K562 (cell line): Measurements from ENCODE around the gene OR5AC2. TPM values are rescaled to one million over a fixed set of nuclear protein-coding genes. Genes with fewer than 3 reads are reported as not detected.

Experiments used
- ATF1 ChIP-seq, 2 experiments: fragments of 450-650 bp in 1 of 2; IDR thresholded peaks; 2 replicates each; pipeline ENCODE4 v1.6.1; 2016; ENCODE audit warnings: missing compliant biosample characterization in 1 of 2, missing genetic modification characterization in 1 of 2
- BDP1 ChIP-seq: IDR thresholded peaks from 3 replicates; pipeline ENCODE4 v1.6.1; 2011; ENCODE audit not compliant: insufficient read length, insufficient read depth
- BHLHE40 ChIP-seq: IDR thresholded peaks from 2 replicates; pipeline ENCODE4 v1.6.1; 2011; ENCODE audit warnings: low read length, improper control_type of control experiment
- CREM ChIP-seq: IDR thresholded peaks from 2 replicates; pipeline ENCODE4 v1.6.1; 2014; ENCODE audit warnings: antibody characterized with exemption, low read depth
- CTBP1 ChIP-seq: fragments of 450-650 bp; IDR thresholded peaks from 2 replicates; pipeline ENCODE4 v1.6.1; 2016; ENCODE audit warnings: borderline replicate concordance
- DEAF1 ChIP-seq: fragments of 450-650 bp; formaldehyde crosslinking; IDR thresholded peaks from 2 replicates; pipeline ENCODE4 v1.4.0; 2020; ENCODE audit warnings: mild to moderate bottlenecking, moderate library complexity
- FOXJ2 ChIP-seq: fragments of 200-800 bp; sonication (Bioruptor generic); IDR thresholded peaks from 2 replicates; pipeline ENCODE4 v1.6.1; 2016; ENCODE audit warnings: missing genetic modification characterization, missing compliant biosample characterization
- NCOR1 ChIP-seq: fragments of 450-650 bp; IDR thresholded peaks from 2 replicates; pipeline ENCODE4 v1.6.1; 2016; ENCODE audit warnings: mild to moderate bottlenecking, moderate library complexity
- NKRF ChIP-seq: fragments of 450-650 bp; IDR thresholded peaks from 2 replicates; pipeline ENCODE4 v1.6.1; 2016; ENCODE audit warnings: borderline replicate concordance
- RAD21 ChIP-seq, 2 experiments: fragments of 250-450 bp in 1 of 2; fragments of 450-650 bp in 1 of 2; sonication (Bioruptor Pico) in 1 of 2; formaldehyde crosslinking in 1 of 2; IDR thresholded peaks in 1 of 2; conservative IDR thresholded peaks in 1 of 2; 2 replicates each; pipeline versions ENCODE4 v1.4.0 to v1.8.0; 2020 to 2022; ENCODE audit warnings: mild to moderate bottlenecking in 2 of 2, moderate library complexity in 1 of 2
- RNF219 ChIP-seq: fragments of 250-450 bp; sonication (Bioruptor Pico); IDR thresholded peaks from 2 replicates; pipeline ENCODE4 v1.5.0; 2022; ENCODE audit warnings: mild to moderate bottlenecking
- TAL1 ChIP-seq: fragments of 450-650 bp; IDR thresholded peaks from 2 replicates; pipeline ENCODE4 v1.6.1; 2016; ENCODE audit warnings: mild to moderate bottlenecking
- ZNF184 ChIP-seq: sonication (generic); formaldehyde crosslinking; IDR thresholded peaks from 2 replicates; pipeline ENCODE4 v1.5.0; 2020; ENCODE audit warnings: missing genetic modification reagents
- ZNF354B ChIP-seq: fragments of 250-450 bp; sonication (Bioruptor Pico); IDR thresholded peaks from 2 replicates; pipeline ENCODE4 v1.4.0; 2020
- polyA plus RNA-seq, 8 experiments: library from polyadenylated mRNA; depleted of rRNA in 4 of 8; stranded (reverse) in 5 of 8; unstranded in 3 of 8; fragments of >200 nt; fragmentation: Nextera tagmentation in 2 of 8; fragmentation: Illumina TruSeq in 1 of 8; extraction: Ambion mirVana in 2 of 8; extraction: Trizol in 1 of 8; gene quantifications; 2 replicates each; pipeline versions ENCODE4 v1.2.1 to v1.2.3, GENCODE V29; 2011 to 2014; ENCODE audit warnings: inconsistent platforms in 1 of 8, missing spikeins in 1 of 8
- total RNA-seq, 7 experiments: library from RNA; depleted of rRNA in 6 of 7; stranded (reverse); fragments of >200 nt in 6 of 7; fragmentation: Illumina TruSeq in 2 of 7; extraction: Trizol in 2 of 7; gene quantifications; 2 replicates each; pipeline versions ENCODE4 v1.2.1 to v1.2.3, GENCODE V29; 2011 to 2021; ENCODE audit warnings: low replicate concordance in 1 of 7
- TF ChIP-seq, protein P1 (sequence below): fragments of 250-450 bp; sonication (Bioruptor Pico); IDR thresholded peaks from 2 replicates; pipeline ENCODE4 v1.5.0; 2021
- TF ChIP-seq, protein P2 (sequence below), 2 experiments: fragments of 450-650 bp; conservative IDR thresholded peaks; 2 replicates each; pipeline ENCODE4 v1.6.1; 2017; ENCODE audit warnings: mild to moderate bottlenecking in 2 of 2, moderate library complexity in 2 of 2
- TF ChIP-seq, protein P3 (sequence below): fragments of 250-450 bp; sonication (Bioruptor Pico); IDR thresholded peaks from 2 replicates; pipeline ENCODE4 v1.4.0; 2020; ENCODE audit warnings: borderline replicate concordance

The OR5AC2 gene
- total and polyA plus RNA-seq, 9 of the 15 experiments (the other 6 are each of a cell fraction or from before 2014, with no cell fraction given): not detected

GRCh38 chr3:98039322-98040024 lies 47.5 kb upstream of the OR5AC2 start (continued):
- TF ChIP-seq NCOR1 (no peak), BDP1 (no peak), ZNF354B (CRISPR knock-in tag) (no peak), ZNF184 (CRISPR knock-in tag) (no peak), NKRF (no peak), TAL1 (no peak), FOXJ2 (tag) (no peak), BHLHE40 (no peak), CREM (peak; percentile 25; the same call in 1 of the 2 replicates), RNF219 (no peak), CTBP1 (peak; percentile 48; the same call in 1 of the 2 replicates), RAD21 (CRISPR knock-in tag; conservative IDR thresholded peaks at IDR 0.05 in 1 of 2, IDR thresholded peaks at IDR 0.05 in 1 of 2) (peak; percentile 59 to 73), DEAF1 (CRISPR knock-in tag) (peak; percentile 35; the same call in 1 of the 2 replicates), ATF1 (CRISPR knock-in tag; IDR thresholded peaks at IDR 0.05) (no peak), ATF1 (tag; IDR thresholded peaks at IDR 0.05) (peak; percentile 43; the same call in 1 of the 2 replicates)
- TF ChIP-seq, protein P1, sequence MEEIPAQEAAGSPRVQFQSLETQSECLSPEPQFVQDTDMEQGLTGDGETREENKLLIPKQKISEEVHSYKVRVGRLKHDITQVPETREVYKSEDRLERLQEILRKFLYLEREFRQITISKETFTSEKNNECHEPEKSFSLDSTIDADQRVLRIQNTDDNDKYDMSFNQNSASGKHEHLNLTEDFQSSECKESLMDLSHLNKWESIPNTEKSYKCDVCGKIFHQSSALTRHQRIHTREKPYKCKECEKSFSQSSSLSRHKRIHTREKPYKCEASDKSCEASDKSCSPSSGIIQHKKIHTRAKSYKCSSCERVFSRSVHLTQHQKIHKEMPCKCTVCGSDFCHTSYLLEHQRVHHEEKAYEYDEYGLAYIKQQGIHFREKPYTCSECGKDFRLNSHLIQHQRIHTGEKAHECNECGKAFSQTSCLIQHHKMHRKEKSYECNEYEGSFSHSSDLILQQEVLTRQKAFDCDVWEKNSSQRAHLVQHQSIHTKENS (CRISPR knock-in tag): no peak
- TF ChIP-seq, protein P2, sequence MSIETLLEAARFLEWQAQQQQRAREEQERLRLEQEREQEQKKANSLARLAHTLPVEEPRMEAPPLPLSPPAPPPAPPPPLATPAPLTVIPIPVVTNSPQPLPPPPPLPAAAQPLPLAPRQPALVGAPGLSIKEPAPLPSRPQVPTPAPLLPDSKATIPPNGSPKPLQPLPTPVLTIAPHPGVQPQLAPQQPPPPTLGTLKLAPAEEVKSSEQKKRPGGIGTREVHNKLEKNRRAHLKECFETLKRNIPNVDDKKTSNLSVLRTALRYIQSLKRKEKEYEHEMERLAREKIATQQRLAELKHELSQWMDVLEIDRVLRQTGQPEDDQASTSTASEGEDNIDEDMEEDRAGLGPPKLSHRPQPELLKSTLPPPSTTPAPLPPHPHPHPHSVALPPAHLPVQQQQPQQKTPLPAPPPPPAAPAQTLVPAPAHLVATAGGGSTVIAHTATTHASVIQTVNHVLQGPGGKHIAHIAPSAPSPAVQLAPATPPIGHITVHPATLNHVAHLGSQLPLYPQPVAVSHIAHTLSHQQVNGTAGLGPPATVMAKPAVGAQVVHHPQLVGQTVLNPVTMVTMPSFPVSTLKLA (conservative IDR thresholded peaks at IDR 0.05): no peak
- TF ChIP-seq, protein P3, sequence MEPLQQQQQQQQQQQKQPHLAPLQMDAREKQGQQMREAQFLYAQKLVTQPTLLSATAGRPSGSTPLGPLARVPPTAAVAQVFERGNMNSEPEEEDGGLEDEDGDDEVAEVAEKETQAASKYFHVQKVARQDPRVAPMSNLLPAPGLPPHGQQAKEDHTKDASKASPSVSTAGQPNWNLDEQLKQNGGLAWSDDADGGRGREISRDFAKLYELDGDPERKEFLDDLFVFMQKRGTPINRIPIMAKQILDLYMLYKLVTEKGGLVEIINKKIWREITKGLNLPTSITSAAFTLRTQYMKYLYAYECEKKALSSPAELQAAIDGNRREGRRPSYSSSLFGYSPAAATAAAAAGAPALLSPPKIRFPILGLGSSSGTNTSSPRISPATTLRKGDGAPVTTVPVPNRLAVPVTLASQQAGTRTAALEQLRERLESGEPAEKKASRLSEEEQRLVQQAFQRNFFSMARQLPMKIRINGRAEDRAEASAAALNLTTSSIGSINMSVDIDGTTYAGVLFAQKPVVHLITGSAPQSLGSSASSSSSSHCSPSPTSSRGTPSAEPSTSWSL (CRISPR knock-in tag): no peak
